ENCODE measurements around the gene EIF2A.

- no peak for TF ChIP-seq POLR2A (IDR thresholded peaks at IDR 0.05)
- no peak for TF ChIP-seq CTCF (IDR thresholded peaks at IDR 0.05)
Observed at GRCh38 chr3:150603980-150604319, 57.4 kb downstream of the EIF2A start.

Data from heart left ventricle (tissue), 13 donors.